Caco-2 (cell line): ENCODE measurements around the gene CLMN. TPM values are rescaled to one million over a fixed set of nuclear protein-coding genes. Genes with fewer than 3 reads are reported as not detected.

Source experiments
- BruUV-seq: library from RNA; stranded (reverse); fragments of 400-500 nt; replicated peaks from 2 replicates; lab custom pipeline; 2021; lab: Mats Ljungman, UMichigan
- CTCF ChIA-PET: fragments of 300-600 bp; sonication (Branson Sonifier 250); formaldehyde crosslinking; loops from one replicate; lab custom pipeline; 2022; ENCODE audit warnings: antibody characterized with exemption; lab: Charles Lee
- POLR2A ChIA-PET: fragments of 300-600 bp; sonication (Branson Sonifier 250); formaldehyde crosslinking; loops from one replicate; lab custom pipeline; 2022; ENCODE audit warnings: antibody characterized with exemption; lab: Charles Lee
- DNase-seq, 2 experiments: peaks; one replicate each; pipeline versions ENCODE4 v3.0.0 to v3.0.0-alpha.2; 2020 to 2022
- H3K27me3 ChIP-seq: replicated peaks from 2 replicates; pipeline ENCODE4 v1.6.0; 2011; ENCODE audit warnings: low read length; ENCODE audit not compliant: control insufficient read depth, insufficient read depth
- H3K36me3 ChIP-seq: 2 replicates; pipeline ENCODE4 v1.5.1; 2011; ENCODE audit warnings: low read length; ENCODE audit not compliant: control insufficient read depth, insufficient read depth
- H3K4me1 ChIP-seq: fragments of 250-450 bp; sonication (Bioruptor Pico); 2 replicates; pipeline ENCODE4 v1.5.1; 2020; ENCODE audit warnings: mild to moderate bottlenecking
- H3K4me3 ChIP-seq: 2 replicates; pipeline ENCODE4 v1.5.1; 2011; ENCODE audit warnings: low read depth, mild to moderate bottlenecking, control low read depth, low read length
- H3K9me3 ChIP-seq: fragments of 250-450 bp; sonication (Bioruptor Pico); 2 replicates; pipeline ENCODE4 v1.5.1; 2020; ENCODE audit warnings: mild to moderate bottlenecking, moderate library complexity
- H3K27ac Mint-ChIP-seq: one replicate; pipeline ENCODE4 v1.8.0; 2022; ENCODE audit warnings: mixed read lengths; ENCODE audit not compliant: unreplicated experiment
- H3K27me3 Mint-ChIP-seq: one replicate; pipeline ENCODE4 v1.8.0; 2022; ENCODE audit warnings: mixed read lengths; ENCODE audit not compliant: insufficient read depth, unreplicated experiment
- H3K36me3 Mint-ChIP-seq: one replicate; pipeline ENCODE4 v1.8.0; 2022; ENCODE audit warnings: mild to moderate bottlenecking, mixed read lengths; ENCODE audit not compliant: insufficient read depth, unreplicated experiment
- H3K4me1 Mint-ChIP-seq: one replicate; pipeline ENCODE4 v1.8.0; 2022; ENCODE audit warnings: low read depth, mixed read lengths; ENCODE audit not compliant: unreplicated experiment
- H3K4me3 Mint-ChIP-seq: one replicate; pipeline ENCODE4 v1.8.0; 2022; ENCODE audit warnings: mild to moderate bottlenecking, moderate library complexity, mixed read lengths; ENCODE audit not compliant: unreplicated experiment
- H3K9me3 Mint-ChIP-seq: one replicate; pipeline ENCODE4 v1.8.0; 2022; ENCODE audit warnings: mixed read lengths; ENCODE audit not compliant: unreplicated experiment
- CTCF ChIP-seq, 2 experiments: fragments of 200-600 bp in 1 of 2; IDR thresholded peaks; 1 replicate in 1 of 2; 2 replicates in 1 of 2; pipeline versions ENCODE4 v1.5.1 to v1.8.0; 2011 to 2022; ENCODE audit warnings: antibody characterized with exemption in 1 of 2, control low read depth in 1 of 2, inconsistent platforms in 1 of 2, low read depth in 1 of 2, low read length in 1 of 2, mild to moderate bottlenecking in 1 of 2, moderate library complexity in 1 of 2; ENCODE audit not compliant: insufficient read depth in 1 of 2, severe bottlenecking in 1 of 2, unreplicated experiment in 1 of 2
- intact Hi-C: fragments of 100-400 bp; cut with micrococcal nuclease; formaldehyde crosslinking; loops from one replicate; pipeline ENCODE4 v1.10.0; 2022; ENCODE audit not compliant: unreplicated experiment
- total RNA-seq: library from RNA; stranded (reverse); gene quantifications from 2 replicates; pipeline ENCODE4 v1.2.3, GENCODE V29; 2022

CLMN gene
- total RNA-seq, 1 experiment from 2014 or later: 6.7 TPM

GRCh38 chr14:95302667-95303506, 16.8 kb downstream of the CLMN start:
- CTCF ChIA-PET: no interaction called here
- H3K4me1 Mint-ChIP-seq: no peaks in the 10 kb centered on the region
- Histone ChIP-seq H3K9me3 (no peaks in the 10 kb centered on the region), H3K4me1 (no peaks in the 10 kb centered on the region), H3K36me3 (no peaks in the 10 kb centered on the region), H3K27me3 (no peaks in the 10 kb centered on the region), H3K4me3 (no peak overlapping the region)
- H3K4me3 Mint-ChIP-seq: no peak overlapping the region
- no peak for DNase-seq
- no peaks in the 10 kb centered on the region for H3K9me3 Mint-ChIP-seq
- no TSS peak for BruUV-seq
- no peak overlapping the region for H3K27ac Mint-ChIP-seq
- POLR2A ChIA-PET: no interaction called here
- no peak for TF ChIP-seq CTCF (IDR thresholded peaks at IDR 0.05; ENCODE audit: insufficient read depth in 1 of 2, low read depth in 1 of 2, low read length in 1 of 2, severe bottlenecking in 1 of 2, unreplicated experiment in 1 of 2)
- H3K36me3 Mint-ChIP-seq: no peaks in the 10 kb centered on the region
- H3K27me3 Mint-ChIP-seq: peaks cover 2% of the 10 kb centered on the region
- intact Hi-C loops: no loop called here

GRCh38 chr14:95301527-95302187, 18.1 kb downstream of the CLMN start:
- H3K36me3 ChIP-seq: no peaks in the 10 kb centered on the region
- no peaks in the 10 kb centered on the region for H3K9me3 ChIP-seq
- ChIA-PET CTCF (no interaction called here), POLR2A (no interaction called here)
- Mint-ChIP-seq H3K36me3 (no peaks in the 10 kb centered on the region), H3K4me3 (no peak overlapping the region), H3K27me3 (peaks cover 2% of the 10 kb centered on the region), H3K4me1 (peaks cover 2% of the 10 kb centered on the region), H3K27ac (no peak overlapping the region), H3K9me3 (no peaks in the 10 kb centered on the region)
- no peak for TF ChIP-seq CTCF (IDR thresholded peaks at IDR 0.05; ENCODE audit: insufficient read depth in 1 of 2, low read depth in 1 of 2, low read length in 1 of 2, severe bottlenecking in 1 of 2, unreplicated experiment in 1 of 2)
- no peak for DNase-seq
- H3K4me3 ChIP-seq: no peak overlapping the region
- no TSS peak for BruUV-seq
- H3K27me3 ChIP-seq: no peaks in the 10 kb centered on the region
- intact Hi-C loops: no loop called here
- no peaks in the 10 kb centered on the region for H3K4me1 ChIP-seq

- Mint-ChIP-seq H3K27me3 (peaks cover 2% of the 10 kb centered on the region), H3K4me3 (no peak overlapping the region), H3K4me1 (peaks cover 5% of the 10 kb centered on the region), H3K9me3 (no peaks in the 10 kb centered on the region), H3K27ac (no peak overlapping the region), H3K36me3 (no peaks in the 10 kb centered on the region)
- Histone ChIP-seq H3K4me3 (no peak overlapping the region), H3K27me3 (no peaks in the 10 kb centered on the region), H3K4me1 (no peaks in the 10 kb centered on the region), H3K36me3 (no peaks in the 10 kb centered on the region), H3K9me3 (no peaks in the 10 kb centered on the region)
- no TSS peak for BruUV-seq
- DNase-seq: no peak
- no peak for TF ChIP-seq CTCF (IDR thresholded peaks at IDR 0.05; ENCODE audit: insufficient read depth in 1 of 2, low read depth in 1 of 2, low read length in 1 of 2, severe bottlenecking in 1 of 2, unreplicated experiment in 1 of 2)
- ChIA-PET POLR2A (no interaction called here), CTCF (no interaction called here)
- intact Hi-C loops: no loop called here
These were observed 18.8 kb downstream of the CLMN start for GRCh38 chr14:95300697-95301526.
